ENCODE measurements around the gene RHEX.

Gene RHEX

GRCh38 chr1:206021008-206021625, 31.9 kb upstream of the RHEX start:
- no peak for DNase-seq (ENCODE audit: low read depth)
- TF ChIP-seq CTCF (conservative IDR thresholded peaks at IDR 0.05; ENCODE audit: low read depth, low read length) = no peak
- H3K4me3 ChIP-seq (ENCODE audit: low read length) = no peak overlapping the region

- no peak overlapping the region for H3K4me3 ChIP-seq (ENCODE audit: low read length)
- no peak for DNase-seq (ENCODE audit: low read depth)
- TF ChIP-seq CTCF (conservative IDR thresholded peaks at IDR 0.05; ENCODE audit: low read depth, low read length) = no peak
These were observed 31.2 kb upstream of the RHEX start for GRCh38 chr1:206021626-206022365.

GRCh38 chr1:206022766-206023165, 30.2 kb upstream of the RHEX start:
- no peak overlapping the region for H3K4me3 ChIP-seq (ENCODE audit: low read length)
- TF ChIP-seq CTCF (conservative IDR thresholded peaks at IDR 0.05; ENCODE audit: low read depth, low read length) = no peak
- DNase-seq (ENCODE audit: low read depth) = no peak

- no peak within 1 kb of the TSS for H3K4me3 ChIP-seq (ENCODE audit: low read length)
- no peak for TF ChIP-seq CTCF (conservative IDR thresholded peaks at IDR 0.05; ENCODE audit: low read depth, low read length)
- DNase-seq (ENCODE audit: low read depth) = no peak
These were observed 29.3 kb upstream of the RHEX start, which contains the start of gene CTSE for GRCh38 chr1:206023695-206024094. Gene CTSE, minus strand, starts transcription at chr1:206023895. Its CDS starts 104 bp downstream, at chr1:206023791.

GRCh38 chr1:206025283-206025820, 27.6 kb upstream of the RHEX start:
- no peak for TF ChIP-seq CTCF (conservative IDR thresholded peaks at IDR 0.05; ENCODE audit: low read depth, low read length)
- H3K4me3 ChIP-seq (ENCODE audit: low read length) = no peak overlapping the region
- DNase-seq (ENCODE audit: low read depth) = no peak

GRCh38 chr1:206029484-206029883, 23.5 kb upstream of the RHEX start:
- no peak for DNase-seq (ENCODE audit: low read depth)

More at GRCh38 chr1:206029484-206029883, 23.5 kb upstream of the RHEX start:
- no peak for TF ChIP-seq CTCF (conservative IDR thresholded peaks at IDR 0.05; ENCODE audit: low read depth, low read length)
- H3K4me3 ChIP-seq (ENCODE audit: low read length) = no peak overlapping the region

Data from retinal pigment epithelial cell (primary cell).